ENCODE measurements around the gene CASP14.

- TF ChIP-seq FOXK2 (IDR thresholded peaks at IDR 0.05) (no peak), SUZ12 (IDR thresholded peaks at IDR 0.05) (no peak), ZNF384 (IDR thresholded peaks at IDR 0.05) (no peak), CTBP1 (IDR thresholded peaks at IDR 0.05; ENCODE audit: borderline replicate concordance) (no peak), TARDBP (IDR thresholded peaks at IDR 0.05) (no peak), SP1 (IDR thresholded peaks at IDR 0.05) (no peak), PKNOX1 (IDR thresholded peaks at IDR 0.05) (no peak), ARNT (IDR thresholded peaks at IDR 0.05) (no peak), FOXM1 (IDR thresholded peaks at IDR 0.05; ENCODE audit: borderline replicate concordance) (no peak), FOXA1 (IDR thresholded peaks at IDR 0.05) (no peak), NFRKB (IDR thresholded peaks at IDR 0.05) (no peak), ELF4 (IDR thresholded peaks at IDR 0.05) (no peak), BHLHE40 (IDR thresholded peaks at IDR 0.05; ENCODE audit: borderline replicate concordance) (no peak), HDGF (IDR thresholded peaks at IDR 0.05; ENCODE audit: borderline replicate concordance) (no peak)
Observed at GRCh38 chr19:15072930-15073647, 23.8 kb downstream of the CASP14 start.
